ENCODE measurements around the gene CX3CL1. TPM values are rescaled to one million over a fixed set of nuclear protein-coding genes. Genes with fewer than 3 reads are reported as not detected.

CX3CL1 gene
- total and polyA plus RNA-seq, 9 of the 15 experiments (the other 6 are each of a cell fraction or from before 2014, with no cell fraction given), result 0.09 TPM; not detected in 8

- in situ Hi-C loops (cut with MboI), result no loop called here
- no peaks in the 10 kb centered on the region for H3K9me3 ChIP-seq (replicated peaks; ENCODE audit: control insufficient read depth, insufficient read depth, low read depth, low read length)
- no TSS peak for BruUV-seq (replicated peaks)
- DNase-seq (ENCODE audit: extremely low read depth in 1 of 4, low spot score in 3 of 4) (no peak), ATAC-seq (no peak), FAIRE-seq (no peak)
- peaks cover 0 to 3% of the 10 kb centered on the region in 2 experiments; a peak in 1 of 5 replicates for H3K4me1 ChIP-seq (replicated peaks in 1 of 2; ENCODE audit: control insufficient read depth in 2 of 2, insufficient read depth in 2 of 2, low read length in 2 of 2)
- no peaks in the 10 kb centered on the region for H4K20me1 ChIP-seq (replicated peaks; ENCODE audit: control insufficient read depth, insufficient read depth, low read length)
- ChIA-PET CTCF (ENCODE audit: low intra/inter-chr PET ratio) (no interaction called here), POLR2A (no interaction called here)
- H3K4me2 ChIP-seq (ENCODE audit: insufficient read depth, low read length), result no peak overlapping the region
- no peak overlapping the region for H3K27ac ChIP-seq (ENCODE audit: extremely low read depth, low read depth, low read length)
- intact Hi-C loops (cut with micrococcal nuclease), result no loop called here
- no peaks in the 10 kb centered on the region for H3K27me3 ChIP-seq (ENCODE audit: control insufficient read depth in 2 of 2, insufficient read depth in 2 of 2, low read length in 2 of 2)
- no peak overlapping the region for H2AFZ ChIP-seq (ENCODE audit: low read depth, low read length)
- 80% methylated on average over 3 of the region's 3 CpGs for WGBS (ENCODE audit: insufficient coverage, low coverage, missing lambda C conversion rate)
- H3K9ac ChIP-seq (ENCODE audit: insufficient read depth in 1 of 2, low read depth in 2 of 2, low read length in 2 of 2), result no peak overlapping the region
- H3K4me3 ChIP-seq, result no peak overlapping the region
- no peaks in the 10 kb centered on the region for H3K9me1 ChIP-seq (ENCODE audit: control insufficient read depth, insufficient read depth, low read length)
- no peaks in the 10 kb centered on the region for H3K79me2 ChIP-seq (ENCODE audit: control insufficient read depth, insufficient read depth, low read length)
- peaks cover 23% of the 10 kb centered on the region; the same call in 2 of the 3 replicates for H3K36me3 ChIP-seq (ENCODE audit: control insufficient read depth, insufficient read depth, low read length)
- TF ChIP-seq PCBP2 (IDR thresholded peaks at IDR 0.05; ENCODE audit: low read depth, low read length, poor library complexity, severe bottlenecking) (no peak), ARHGAP35 (IDR thresholded peaks at IDR 0.05; ENCODE audit: partially characterized antibody) (no peak), ZNF518B (CRISPR knock-in tag; IDR thresholded peaks at IDR 0.05) (no peak), HCFC1 (IDR thresholded peaks at IDR 0.05; ENCODE audit: low read depth, low read length) (no peak), NR2C2 (CRISPR knock-in tag; IDR thresholded peaks at IDR 0.05) (no peak), NR2C2 (tag; IDR thresholded peaks at IDR 0.05) (no peak), THRB (CRISPR knock-in tag; conservative IDR thresholded peaks at IDR 0.05) (no peak), PURB (CRISPR knock-in tag; IDR thresholded peaks at IDR 0.05; ENCODE audit: low read depth) (no peak), SOX6 (IDR thresholded peaks at IDR 0.05) (no peak), ATF2 (CRISPR knock-in tag; IDR thresholded peaks at IDR 0.05) (no peak), ZNF561 (CRISPR knock-in tag; conservative IDR thresholded peaks at IDR 0.05) (no peak), ZNF398 (CRISPR knock-in tag; IDR thresholded peaks at IDR 0.05) (no peak), HMGXB4 (CRISPR knock-in tag; IDR thresholded peaks at IDR 0.05) (no peak)
Measured at GRCh38 chr16:57424583-57424982, 52.3 kb downstream of the CX3CL1 start.

Data from K562 (cell line).